ENCODE results near the gene IRF4. TPM values are rescaled to one million over a fixed set of nuclear protein-coding genes. Genes with fewer than 3 reads are reported as not detected.
A peak's percentile ranks its signal among the peaks of the same experiment; 100 is the strongest.

The IRF4 gene
- polyA plus RNA-seq, 3 donors from 2014 or later, result 0.41 to 0.98 (median 0.51) TPM

DNA sequence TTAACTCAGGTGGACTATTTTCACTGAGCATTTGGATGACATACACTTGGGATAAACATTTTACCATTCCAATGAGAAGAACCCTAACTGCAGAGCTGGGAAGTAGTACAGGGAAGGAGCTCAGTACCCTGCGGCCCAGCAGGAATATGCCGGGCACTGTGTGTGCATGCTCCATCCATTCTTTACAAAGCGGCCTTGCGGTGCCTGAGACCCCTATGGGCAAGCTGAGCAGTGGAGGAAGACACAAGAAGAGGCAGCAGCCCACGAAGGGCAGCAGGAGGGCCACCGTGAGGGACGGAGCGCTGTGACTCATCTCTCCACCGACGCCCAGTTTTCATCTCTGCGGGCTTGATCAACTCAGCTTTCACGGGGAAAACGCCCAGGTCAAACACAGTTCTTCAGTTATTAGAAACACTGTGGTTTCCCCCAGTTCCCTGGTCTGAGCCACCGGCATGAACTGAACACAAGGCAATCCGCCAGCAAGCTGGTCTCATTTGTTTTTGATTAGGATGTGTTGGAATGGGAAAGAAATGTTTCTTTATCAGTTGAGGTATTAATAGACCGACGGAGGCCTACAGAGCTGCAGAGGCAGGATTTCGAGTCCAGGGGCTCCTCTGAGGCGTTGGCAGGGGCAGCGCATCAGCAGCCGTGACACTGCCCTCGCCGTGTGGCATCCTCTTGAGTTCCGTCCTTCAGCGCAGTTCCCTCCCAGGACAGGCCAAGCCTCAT lies 44.9 kb downstream of the IRF4 start:
- H3K27ac Mint-ChIP-seq, result no peak overlapping the region

DNA sequence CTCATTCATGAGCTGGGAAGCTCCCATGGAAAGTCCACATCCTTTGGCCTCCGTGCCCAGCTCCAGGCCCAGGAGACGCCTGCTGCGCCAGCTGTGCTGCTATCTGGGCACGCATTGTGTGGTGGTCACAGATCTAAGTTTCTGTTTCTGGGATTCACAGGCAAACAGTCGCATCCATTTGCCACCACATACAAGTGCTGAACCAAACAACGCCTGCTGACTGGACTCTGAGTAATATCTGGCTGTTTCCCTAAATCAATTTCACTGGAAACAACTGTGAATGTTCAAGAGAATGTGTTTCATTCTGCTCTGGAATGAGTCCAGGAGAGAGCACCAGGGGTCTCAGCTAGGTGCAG lies 45.5 kb downstream of the IRF4 start:
- Mint-ChIP-seq H3K4me1 (peaks cover 15 to 28% of the 10 kb centered on the region in 2 donors), H3K27me3 (ENCODE audit: low read depth in 3 of 3) (peaks cover 0 to 3% (median 2%) of the 10 kb centered on the region in 3 donors), H3K27ac (no peak overlapping the region), H3K36me3 (no peaks in the 10 kb centered on the region), H3K9me3 (no peaks in the 10 kb centered on the region), H3K4me3 (no peak overlapping the region)
- no peak for DNase-seq

More for the DNA sequence above, 44.9 kb downstream of the IRF4 start:
- Mint-ChIP-seq H3K9me3 (no peaks in the 10 kb centered on the region), H3K4me3 (no peak overlapping the region), H3K27me3 (ENCODE audit: low read depth in 3 of 3) (peaks cover 0 to 3% (median 2%) of the 10 kb centered on the region in 3 donors), H3K36me3 (no peaks in the 10 kb centered on the region), H3K4me1 (peaks cover 21 to 33% of the 10 kb centered on the region in 2 donors)
- no peak for DNase-seq

DNA sequence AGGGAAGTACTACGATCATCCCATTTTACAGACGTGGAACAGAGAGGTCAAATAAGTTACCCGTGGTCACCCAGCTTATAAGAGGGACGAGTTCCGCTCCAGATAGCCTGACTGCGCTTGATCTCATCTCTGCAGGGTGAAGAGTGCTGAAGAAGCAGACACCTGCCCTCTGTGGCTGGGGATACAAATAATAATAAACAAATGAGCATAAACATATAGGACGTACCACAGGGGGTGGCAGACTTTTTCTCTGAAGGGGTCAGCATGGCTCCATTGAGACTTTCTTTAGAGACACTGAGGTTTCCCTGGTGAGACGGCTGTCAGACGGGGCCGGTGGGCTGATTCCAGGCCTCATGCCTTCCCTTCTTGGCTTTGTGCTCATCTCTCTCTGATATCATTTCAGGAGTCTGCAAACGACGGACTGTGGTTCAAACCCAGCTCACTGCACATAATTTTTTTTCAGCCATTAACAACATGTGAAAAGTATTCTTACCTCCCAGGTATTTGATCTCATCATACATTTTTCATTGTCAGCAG lies 47.1 kb downstream of the IRF4 start:
- Mint-ChIP-seq H3K4me3 (no peak overlapping the region), H3K9me3 (no peaks in the 10 kb centered on the region), H3K4me1 (peaks cover 11 to 16% of the 10 kb centered on the region in 2 donors), H3K36me3 (no peaks in the 10 kb centered on the region), H3K27ac (peak overlapping the region in 1 of 6 donors; percentile 45), H3K27me3 (ENCODE audit: low read depth in 3 of 3) (peaks cover 0 to 3% (median 2%) of the 10 kb centered on the region in 3 donors)
- DNase-seq, result no peak

DNA sequence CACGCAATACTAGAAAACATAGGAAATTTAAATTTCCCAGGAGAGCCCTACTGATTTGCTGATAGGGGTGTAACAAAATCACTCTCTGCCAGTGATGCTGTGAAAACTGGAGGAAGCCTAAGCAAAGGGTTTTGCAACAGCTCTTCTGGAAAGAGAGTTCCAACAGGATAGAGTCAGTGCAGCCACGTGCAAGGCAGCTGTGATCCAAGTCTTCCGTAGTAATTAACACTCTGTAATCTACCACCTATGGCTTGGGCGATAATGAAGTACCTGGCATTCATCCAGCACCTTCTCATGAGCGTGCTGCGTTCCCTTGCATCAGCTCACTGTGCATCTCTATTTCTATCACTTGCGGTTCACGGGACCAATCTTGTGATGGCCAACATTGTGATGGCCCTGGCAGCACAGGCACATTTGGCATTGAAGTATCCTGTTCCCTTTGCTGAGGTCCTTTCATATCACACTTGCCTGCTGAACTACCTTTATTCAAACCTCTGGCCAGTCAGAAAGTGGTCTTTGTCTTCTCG lies 48.2 kb downstream of the IRF4 start:
- no peak for DNase-seq
- peaks cover 7 to 8% of the 10 kb centered on the region in 2 donors for H3K4me1 Mint-ChIP-seq
- H3K4me3 Mint-ChIP-seq, result no peak overlapping the region
- H3K9me3 Mint-ChIP-seq, result no peaks in the 10 kb centered on the region
- no peaks in the 10 kb centered on the region for H3K36me3 Mint-ChIP-seq
- H3K27me3 Mint-ChIP-seq (ENCODE audit: low read depth in 3 of 3), result peaks cover 0 to 2% (median 1%) of the 10 kb centered on the region in 3 donors
- H3K27ac Mint-ChIP-seq, result no peak overlapping the region

DNA sequence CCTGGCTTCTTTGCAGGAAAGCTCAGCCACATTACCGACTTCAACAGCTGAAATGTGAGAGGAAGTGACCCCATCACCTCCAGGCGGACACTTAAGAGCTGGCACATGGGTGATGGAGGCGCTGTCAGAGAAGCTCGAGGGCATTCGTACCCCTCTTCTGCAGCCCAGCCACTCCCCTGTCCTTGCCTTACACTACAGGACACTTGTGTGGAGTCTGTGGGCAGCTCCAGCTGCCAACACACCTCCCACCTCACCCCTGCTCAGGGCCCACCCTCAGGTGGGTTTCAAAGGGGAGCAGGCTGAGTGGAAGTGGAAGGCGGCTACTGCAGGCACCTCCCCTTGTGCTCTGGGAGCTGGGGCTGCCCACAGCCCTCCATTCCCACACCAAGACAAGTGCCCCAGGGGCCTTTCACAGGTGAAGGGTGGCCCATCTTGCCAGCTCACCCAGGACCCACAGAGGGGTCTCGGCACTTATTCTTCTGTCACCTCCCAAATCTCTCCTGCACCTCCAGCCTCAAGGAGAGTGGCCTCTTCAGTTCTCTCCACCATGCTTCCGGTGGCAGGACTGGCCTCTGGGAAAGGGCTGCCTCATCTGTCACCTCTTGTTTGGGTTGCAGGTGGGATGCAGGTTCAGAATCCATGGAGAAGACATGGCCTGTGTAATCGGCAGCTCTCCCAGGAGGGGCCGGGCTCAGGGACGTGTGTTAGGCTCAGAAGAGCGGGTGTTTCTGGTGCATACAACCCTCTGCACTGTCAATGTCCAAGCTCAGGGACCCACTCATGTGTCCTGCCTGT lies 49.8 kb downstream of the IRF4 start:
- DNase-seq, result no peak
- H3K9me3 Mint-ChIP-seq, result no peaks in the 10 kb centered on the region
- no peaks in the 10 kb centered on the region for H3K36me3 Mint-ChIP-seq
- H3K27ac Mint-ChIP-seq, result no peak overlapping the region
- H3K27me3 Mint-ChIP-seq (ENCODE audit: low read depth in 3 of 3), result peaks cover 0 to 6% (median 0%) of the 10 kb centered on the region in 3 donors
- H3K4me1 Mint-ChIP-seq, result peaks cover 17% of the 10 kb centered on the region in 2 donors
- no peak overlapping the region for H3K4me3 Mint-ChIP-seq

DNA sequence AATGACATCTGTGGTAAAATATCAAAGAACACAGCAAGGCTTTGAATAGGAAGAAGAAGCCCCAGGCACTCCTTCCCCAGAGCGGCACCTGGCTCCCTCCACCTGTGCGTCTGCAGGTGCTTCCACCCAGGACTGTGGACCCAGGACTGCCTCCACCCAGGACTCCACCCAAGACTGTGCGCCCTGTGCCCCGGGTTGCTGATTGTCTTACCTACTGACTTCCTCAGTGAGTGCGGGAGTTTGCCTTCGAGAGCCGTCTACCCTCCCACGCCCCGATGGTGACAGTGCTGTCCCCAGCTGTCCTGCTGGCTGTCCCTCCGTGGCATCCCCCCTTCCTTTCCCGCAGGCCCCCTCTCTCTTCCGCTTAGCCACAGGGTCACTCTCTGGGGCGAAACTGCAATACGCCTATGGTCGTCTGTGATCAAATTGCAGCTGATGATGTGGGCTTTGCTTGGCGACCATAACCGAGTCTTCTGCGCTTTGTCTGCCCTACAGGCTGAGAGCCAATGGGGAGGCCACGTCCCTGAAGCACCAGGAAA lies 52.1 kb downstream of the IRF4 start:
- H3K9me3 Mint-ChIP-seq, result no peaks in the 10 kb centered on the region
- no peak for DNase-seq
- H3K27me3 Mint-ChIP-seq (ENCODE audit: low read depth in 3 of 3), result peaks cover 0 to 8% (median 6%) of the 10 kb centered on the region in 3 donors
- H3K4me3 Mint-ChIP-seq, result no peak overlapping the region
- H3K4me1 Mint-ChIP-seq, result peaks cover 23 to 25% of the 10 kb centered on the region in 2 donors
- no peaks in the 10 kb centered on the region for H3K36me3 Mint-ChIP-seq
- H3K27ac Mint-ChIP-seq, result no peak overlapping the region

DNA sequence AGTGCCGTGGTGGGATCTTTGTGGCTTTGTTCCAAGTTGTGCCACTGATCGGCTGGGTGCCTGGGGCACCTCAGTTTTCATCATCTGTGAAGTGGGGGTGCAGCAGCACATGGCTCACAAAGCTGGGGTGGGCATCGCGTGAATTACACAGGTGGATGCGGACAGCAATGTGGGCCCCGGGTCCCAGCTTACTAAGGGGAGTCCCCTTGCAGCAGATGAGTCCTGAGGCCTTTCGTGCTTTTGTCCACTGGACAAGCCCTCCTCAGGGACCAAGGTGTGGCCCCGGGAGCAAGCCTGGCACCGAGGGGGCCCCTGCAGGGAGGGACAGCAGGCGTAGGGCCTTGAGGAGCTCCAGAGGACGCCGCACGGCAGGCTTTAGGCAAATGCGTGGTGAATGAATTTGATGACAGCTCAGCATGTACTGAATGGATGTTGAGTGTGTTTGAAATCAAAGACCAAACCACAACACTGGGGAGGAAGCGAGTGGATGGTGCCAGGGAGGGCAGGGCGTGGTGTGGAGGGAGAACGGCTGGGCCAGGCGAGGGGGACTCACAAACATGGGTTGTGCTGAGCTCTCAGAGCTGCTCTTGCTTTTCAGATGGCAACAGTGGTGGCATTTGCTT lies 53.2 kb downstream of the IRF4 start:
- Mint-ChIP-seq H3K36me3 (no peaks in the 10 kb centered on the region), H3K4me3 (no peak overlapping the region), H3K27ac (peak overlapping the region in 1 of 6 donors; percentile 79), H3K9me3 (no peaks in the 10 kb centered on the region), H3K27me3 (ENCODE audit: low read depth in 3 of 3) (peaks cover 0 to 8% (median 6%) of the 10 kb centered on the region in 3 donors), H3K4me1 (peaks cover 23 to 25% of the 10 kb centered on the region in 2 donors)
- no peak for DNase-seq

DNA sequence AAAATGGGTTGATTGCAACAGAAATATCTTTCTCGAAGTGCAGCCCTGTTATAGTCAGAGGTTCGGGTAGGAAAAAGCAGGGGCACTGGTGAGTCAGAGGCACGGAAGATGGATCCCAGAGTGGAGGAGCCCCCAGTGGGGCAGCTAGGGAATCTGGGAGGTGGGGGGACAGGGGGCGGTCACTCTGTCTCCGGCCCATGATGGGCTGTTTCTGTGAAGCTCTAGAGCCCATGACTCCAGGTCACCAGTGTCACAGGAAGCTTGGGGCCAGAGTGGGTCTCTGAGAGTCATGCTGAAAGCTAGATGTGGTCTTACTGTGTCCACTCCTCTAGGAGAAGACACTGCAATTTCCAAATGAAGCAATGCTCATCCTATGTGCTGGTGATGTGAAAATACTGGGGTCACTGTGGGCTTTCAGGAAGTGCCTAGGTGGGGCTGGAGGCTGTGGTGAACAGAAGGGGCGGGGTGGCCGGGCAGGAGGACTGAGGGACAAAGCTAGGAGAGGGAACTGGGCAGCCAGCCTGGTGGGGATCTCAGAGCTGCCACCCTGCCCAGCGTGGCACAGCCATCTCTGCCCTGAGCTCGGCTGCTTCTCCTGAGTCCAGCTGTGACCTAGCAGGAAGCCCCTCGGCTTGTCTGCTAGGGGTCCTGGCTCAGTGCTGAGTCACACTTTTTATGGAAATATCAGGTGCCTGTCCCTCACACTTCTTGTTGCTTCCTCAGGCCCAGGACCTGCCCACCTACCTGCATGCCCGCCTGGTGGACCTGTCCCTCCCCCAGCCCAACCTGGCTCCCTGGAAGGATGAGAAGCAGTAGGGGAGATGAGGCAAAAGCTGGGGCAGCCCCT lies 54.2 kb downstream of the IRF4 start:
- peak overlapping the region in 2 of 5 donors; percentile 9 to 49 for H3K4me3 Mint-ChIP-seq
- peaks cover 0 to 8% (median 4%) of the 10 kb centered on the region in 3 donors for H3K27me3 Mint-ChIP-seq (ENCODE audit: low read depth in 3 of 3)

DNA sequence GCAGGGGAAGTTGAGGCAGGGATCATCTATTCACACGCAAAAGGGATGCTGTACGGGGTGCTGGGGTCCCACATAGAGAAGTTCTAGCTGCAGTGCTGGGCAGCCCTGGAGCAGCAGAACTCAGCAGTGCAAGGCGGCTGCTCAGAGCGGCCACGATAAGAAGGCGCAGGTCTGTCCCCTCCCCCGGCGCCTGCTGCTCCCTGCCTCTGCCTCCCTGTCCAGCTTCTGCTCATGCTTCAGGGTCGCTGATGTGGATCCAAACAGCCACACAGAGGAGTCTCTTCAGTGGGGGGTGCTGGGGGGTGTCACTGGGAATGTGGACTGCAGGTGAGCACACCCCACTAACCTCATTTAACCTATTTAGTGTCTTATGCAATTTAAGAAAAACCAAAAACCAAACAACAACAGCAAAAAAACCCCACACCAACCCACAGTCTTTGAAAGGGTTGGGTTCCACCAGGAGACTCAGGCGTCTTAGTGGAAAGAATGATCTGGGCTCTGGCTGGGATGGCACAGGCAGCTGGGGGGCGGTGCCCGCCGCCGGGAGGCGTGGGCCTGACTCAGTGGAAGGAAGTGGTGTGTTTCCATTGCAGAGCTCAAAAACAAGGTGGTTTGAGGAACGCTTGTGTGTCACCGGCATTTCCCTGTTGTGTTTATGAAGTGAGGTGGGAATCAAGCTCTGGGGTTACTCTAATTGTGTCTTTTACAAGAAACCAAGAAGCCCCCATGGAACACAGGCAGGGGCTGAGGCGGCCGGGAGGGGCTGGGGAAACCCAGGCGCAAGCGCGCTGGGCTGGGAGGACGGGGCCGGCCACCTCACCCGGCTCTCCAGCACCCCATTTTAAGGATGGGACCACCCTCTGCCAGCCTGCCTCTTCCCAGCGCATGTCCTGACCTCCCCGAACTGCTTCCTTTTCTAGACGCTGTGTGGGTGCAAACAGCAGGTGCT lies 55.1 kb downstream of the IRF4 start:
- Mint-ChIP-seq H3K4me3 (peak overlapping the region in 3 of 5 donors; percentile 12 to 57 (median 46)), H3K36me3 (no peaks in the 10 kb centered on the region), H3K27me3 (ENCODE audit: low read depth in 3 of 3) (peaks cover 2 to 8% (median 4%) of the 10 kb centered on the region in 3 donors), H3K27ac (peak overlapping the region in 1 of 6 donors; percentile 23), H3K4me1 (peaks cover 23 to 25% of the 10 kb centered on the region in 2 donors), H3K9me3 (no peaks in the 10 kb centered on the region)
- peak in 2 of 3 donors; percentile 23 to 29 for DNase-seq

More for the DNA sequence above, 54.2 kb downstream of the IRF4 start:
- Mint-ChIP-seq H3K27ac (peak overlapping the region in 4 of 6 donors; percentile 24 to 79 (median 38)), H3K36me3 (no peaks in the 10 kb centered on the region), H3K4me1 (peaks cover 23 to 25% of the 10 kb centered on the region in 2 donors), H3K9me3 (no peaks in the 10 kb centered on the region)
- DNase-seq, result no peak

DNA sequence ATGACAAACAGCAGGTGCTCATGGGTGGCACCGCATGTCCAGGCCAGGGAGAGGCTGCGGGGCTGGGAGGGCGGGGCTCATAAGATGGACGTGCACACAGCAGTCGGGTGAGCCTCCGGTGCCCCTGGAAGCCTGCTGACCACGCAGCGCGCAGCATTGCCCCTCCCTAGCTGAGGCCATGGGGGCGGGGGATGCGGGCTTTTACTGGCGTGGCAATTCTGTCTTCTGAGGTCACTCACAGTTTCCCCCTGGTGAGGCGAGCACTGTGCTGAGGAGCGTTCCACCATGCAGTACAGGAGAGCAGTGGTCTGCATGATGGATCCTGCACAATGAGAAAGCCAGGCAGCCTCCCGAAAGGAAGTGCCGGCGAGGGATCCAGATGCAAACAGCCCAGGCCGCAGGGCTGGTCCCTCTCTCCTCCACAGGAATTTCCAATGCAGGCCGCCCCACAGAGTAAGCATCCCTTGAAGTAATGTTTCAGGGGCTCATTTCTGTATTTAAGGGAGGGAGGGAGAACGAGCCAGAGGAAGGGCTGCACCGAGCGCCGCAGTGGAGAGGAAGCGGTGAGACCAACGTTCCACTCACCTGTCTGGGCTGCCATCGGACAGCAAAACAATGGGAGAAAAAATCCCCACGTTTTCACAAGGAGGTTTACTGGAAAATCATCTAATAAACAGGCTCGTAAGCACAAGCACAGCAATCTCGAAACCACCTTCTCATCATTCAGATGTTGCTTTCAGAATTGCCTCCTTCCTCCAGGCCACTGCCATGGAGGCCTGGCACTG lies 56.0 kb downstream of the IRF4 start:
- Mint-ChIP-seq H3K27me3 (ENCODE audit: low read depth in 3 of 3) (peaks cover 2 to 8% (median 4%) of the 10 kb centered on the region in 3 donors), H3K9me3 (no peaks in the 10 kb centered on the region), H3K27ac (no peak overlapping the region), H3K36me3 (no peaks in the 10 kb centered on the region), H3K4me3 (peak overlapping the region in 1 of 5 donors; percentile 7), H3K4me1 (peaks cover 21 to 25% of the 10 kb centered on the region in 2 donors)
- no peak for DNase-seq
